H9 (cell line): ENCODE data around the gene RASAL1. TPM values are rescaled to one million over a fixed set of nuclear protein-coding genes. Genes with fewer than 3 reads are reported as not detected.

ENCODE experiments used
- DNase-seq: peaks from one replicate; pipeline ENCODE4 v3.0.0-alpha.2; 2017
- H2AFZ ChIP-seq: one replicate; pipeline ENCODE4 v1.6.1; 2013; ENCODE audit warnings: mild to moderate bottlenecking, low read length, control low read depth, moderate library complexity
- H2AK5ac ChIP-seq: 2 replicates; pipeline ENCODE4 v1.6.1; 2013; ENCODE audit warnings: low read length, control low read depth, mixed read lengths; ENCODE audit not compliant: insufficient read length
- H2BK120ac ChIP-seq: one replicate; pipeline ENCODE4 v1.6.1; 2013; ENCODE audit warnings: low read depth, mild to moderate bottlenecking, low read length, control low read depth, inconsistent platforms; ENCODE audit not compliant: poor library complexity, severe bottlenecking
- H2BK12ac ChIP-seq: 2 replicates; pipeline ENCODE4 v1.6.1; 2013; ENCODE audit warnings: low read length, control low read depth, mixed read lengths, low read depth; ENCODE audit not compliant: insufficient read length
- H2BK15ac ChIP-seq: 2 replicates; pipeline ENCODE4 v1.6.1; 2013; ENCODE audit warnings: low read depth, low read length, control low read depth
- H2BK20ac ChIP-seq: one replicate; pipeline ENCODE4 v1.6.1; 2013; ENCODE audit warnings: low read depth, mild to moderate bottlenecking, low read length, control low read depth, inconsistent platforms; ENCODE audit not compliant: poor library complexity, severe bottlenecking
- H2BK5ac ChIP-seq: 2 replicates; pipeline ENCODE4 v1.6.1; 2013; ENCODE audit warnings: low read length, control low read depth, mixed read lengths; ENCODE audit not compliant: insufficient read length
- H3K14ac ChIP-seq: 2 replicates; pipeline ENCODE4 v1.6.1; 2013; ENCODE audit warnings: low read length, control low read depth; ENCODE audit not compliant: insufficient read depth
- H3K18ac ChIP-seq: 2 replicates; pipeline ENCODE4 v1.6.1; 2013; ENCODE audit warnings: low read depth, mild to moderate bottlenecking, mixed read lengths, low read length, control low read depth; ENCODE audit not compliant: insufficient read length
- H3K23ac ChIP-seq: 2 replicates; pipeline ENCODE4 v1.6.1; 2013; ENCODE audit warnings: low read length, control low read depth, mixed read lengths, low read depth; ENCODE audit not compliant: insufficient read length
- H3K23me2 ChIP-seq: 2 replicates; pipeline ENCODE4 v1.6.1; 2013; ENCODE audit warnings: low read depth, mild to moderate bottlenecking, mixed read lengths, low read length, control low read depth; ENCODE audit not compliant: insufficient read length, poor library complexity, severe bottlenecking
- H3K27ac ChIP-seq: 2 replicates; pipeline ENCODE4 v1.5.1; 2013; ENCODE audit warnings: low read length, control low read depth, mixed read lengths, low read depth; ENCODE audit not compliant: insufficient read length
- H3K27me3 ChIP-seq: 2 replicates; pipeline ENCODE4 v1.6.1; 2013; ENCODE audit warnings: low read length, control low read depth, inconsistent platforms; ENCODE audit not compliant: insufficient read depth
- H3K4ac ChIP-seq: 2 replicates; pipeline ENCODE4 v1.6.1; 2013; ENCODE audit warnings: low read depth, mild to moderate bottlenecking, control low read depth, inconsistent platforms, low read length, moderate library complexity
- H3K4me1 ChIP-seq: 2 replicates; pipeline ENCODE4 v1.6.1; 2013; ENCODE audit warnings: low read length, control low read depth, inconsistent platforms; ENCODE audit not compliant: insufficient read depth
- H3K4me2 ChIP-seq: 2 replicates; pipeline ENCODE4 v1.6.1; 2013; ENCODE audit warnings: low read length, control low read depth, mixed read lengths; ENCODE audit not compliant: insufficient read length, insufficient read depth
- H3K56ac ChIP-seq: 2 replicates; pipeline ENCODE4 v1.6.1; 2013; ENCODE audit warnings: low read depth, mild to moderate bottlenecking, mixed read lengths, low read length, control low read depth; ENCODE audit not compliant: insufficient read length
- H3K79me1 ChIP-seq: 2 replicates; pipeline ENCODE4 v1.6.1; 2013; ENCODE audit warnings: low read depth, mild to moderate bottlenecking, moderate library complexity, low read length, control low read depth, inconsistent platforms; ENCODE audit not compliant: insufficient read depth, poor library complexity, severe bottlenecking
- H3K79me2 ChIP-seq: 2 replicates; pipeline ENCODE4 v1.6.1; 2013; ENCODE audit warnings: low read length, control low read depth, inconsistent platforms; ENCODE audit not compliant: insufficient read depth
- H3K9ac ChIP-seq: 2 replicates; pipeline ENCODE4 v1.6.1; 2013; ENCODE audit warnings: low read length, control low read depth, mixed read lengths; ENCODE audit not compliant: insufficient read length; ENCODE audit errors: extremely low read depth
- H3K9me3 ChIP-seq: one replicate; pipeline ENCODE4 v1.6.1; 2013; ENCODE audit warnings: low read depth, low read length, inconsistent platforms; ENCODE audit not compliant: control insufficient read depth
- H3T11ph ChIP-seq: one replicate; pipeline ENCODE4 v1.6.1; 2013; ENCODE audit warnings: mild to moderate bottlenecking, low read length, control low read depth, inconsistent platforms
- H4K20me1 ChIP-seq: one replicate; pipeline ENCODE4 v1.6.1; 2013; ENCODE audit not compliant: control insufficient read depth, insufficient read length, insufficient read depth
- H4K5ac ChIP-seq: 2 replicates; pipeline ENCODE4 v1.6.1; 2013; ENCODE audit warnings: low read depth, mild to moderate bottlenecking, mixed read lengths, low read length, control low read depth; ENCODE audit not compliant: insufficient read length
- H4K8ac ChIP-seq: replicated peaks from 2 replicates; pipeline ENCODE4 v1.6.1; 2013; ENCODE audit warnings: low read length, control low read depth, mixed read lengths, low read depth; ENCODE audit not compliant: insufficient read length
- H4K91ac ChIP-seq: 2 replicates; pipeline ENCODE4 v1.6.1; 2013; ENCODE audit warnings: low read depth, mild to moderate bottlenecking, moderate library complexity, mixed read lengths, low read length, control low read depth; ENCODE audit not compliant: insufficient read length
- H3K27ac Mint-ChIP-seq, 3 experiments: 2 replicates in 2 of 3; 3 replicates in 1 of 3; pipeline ENCODE4 v1.8.0; 2020 to 2021; ENCODE audit warnings: mixed read lengths in 3 of 3, mild to moderate bottlenecking in 1 of 3, moderate library complexity in 1 of 3
- H3K27me3 Mint-ChIP-seq: 2 replicates; pipeline ENCODE4 v1.8.0; 2021; ENCODE audit warnings: low read depth, mild to moderate bottlenecking, moderate library complexity, mixed read lengths
- H3K36me3 Mint-ChIP-seq, 3 experiments: 2 replicates in 2 of 3; 3 replicates in 1 of 3; pipeline ENCODE4 v1.8.0; 2020 to 2021; ENCODE audit warnings: low read depth in 3 of 3, mixed read lengths in 3 of 3; ENCODE audit not compliant: insufficient read depth in 1 of 3
- H3K4me1 Mint-ChIP-seq, 2 experiments: 2 replicates each; pipeline ENCODE4 v1.8.0; 2020; ENCODE audit warnings: mixed read lengths in 2 of 2
- H3K4me3 Mint-ChIP-seq, 2 experiments: 2 replicates in 1 of 2; 3 replicates in 1 of 2; pipeline ENCODE4 v1.8.0; 2020 to 2021; ENCODE audit warnings: mild to moderate bottlenecking in 2 of 2, mixed read lengths in 2 of 2, moderate library complexity in 1 of 2
- H3K9me3 Mint-ChIP-seq, 2 experiments: 2 replicates in 1 of 2; 3 replicates in 1 of 2; pipeline ENCODE4 v1.8.0; 2020; ENCODE audit warnings: mild to moderate bottlenecking in 2 of 2, mixed read lengths in 2 of 2, moderate library complexity in 1 of 2
- CTCF ChIP-seq: fragments of 200-600 bp; sonication (generic); conservative IDR thresholded peaks from 3 replicates; pipeline ENCODE4 v1.8.0; 2021; ENCODE audit warnings: antibody characterized with exemption, mild to moderate bottlenecking
- WGBS: extraction: QIAGEN DNeasy Blood & Tissue Kit; methylation state at CpG from one replicate; pipeline ENCODE4 v1.1.7; 2013; ENCODE audit warnings: missing lambda C conversion rate, low lambda C conversion rate, mixed read lengths; ENCODE audit not compliant: insufficient read length; ENCODE audit errors: extremely low coverage; 5-methylcytosine and 5-hydroxymethylcytosine counted together
- total RNA-seq: library from RNA; stranded (reverse); gene quantifications from 2 replicates; pipeline ENCODE4 v1.2.1, GENCODE V29; 2021

The RASAL1 gene
- total RNA-seq, 1 experiment from 2014 or later: 2.3 TPM

GRCh38 chr12:113184900-113185179 is 49.3 kb upstream of the RASAL1 start:
- no peak overlapping the region for H2BK120ac ChIP-seq
- Mint-ChIP-seq H3K4me3 (peak overlapping the region; percentile 89 to 92), H3K36me3 (peaks cover 34 to 46% (median 38%) of the 10 kb centered on the region in 3 experiments), H3K27me3 (no peaks in the 10 kb centered on the region), H3K4me1 (peaks cover 8 to 12% of the 10 kb centered on the region in 2 experiments), H3K27ac (peak overlapping the region in 2 of 3 experiments; percentile 74 to 75; a peak in 3 of 7 replicates), H3K9me3 (no peaks in the 10 kb centered on the region)
- H3K79me2 ChIP-seq: peaks cover 16% of the 10 kb centered on the region; the same call in 1 of the 2 replicates
- H3K56ac ChIP-seq: no peak overlapping the region
- H3K9ac ChIP-seq: peak overlapping the region; percentile 77
- H3K4ac ChIP-seq: no peak overlapping the region
- H3K4me1 ChIP-seq: no peaks in the 10 kb centered on the region
- no peak overlapping the region for H2AFZ ChIP-seq
- H3K4me2 ChIP-seq: peak overlapping the region; percentile 94
- H3K9me3 ChIP-seq: no peaks in the 10 kb centered on the region
- H3T11ph ChIP-seq: no peak overlapping the region
- H4K5ac ChIP-seq: no peak overlapping the region
- peak overlapping the region; percentile 93 for H3K14ac ChIP-seq
- H3K18ac ChIP-seq: peak overlapping the region; percentile 89
- WGBS: no CpG with 5 or more reads among the region's 20 CpGs
- H3K27ac ChIP-seq: no peak overlapping the region
- peak; percentile 94 for DNase-seq
- H2AK5ac ChIP-seq: no peak overlapping the region
- no peaks in the 10 kb centered on the region for H4K20me1 ChIP-seq
- no peak overlapping the region for H4K91ac ChIP-seq
- peaks cover 17% of the 10 kb centered on the region for H3K79me1 ChIP-seq
- no peak overlapping the region for H2BK12ac ChIP-seq
- H2BK5ac ChIP-seq: no peak overlapping the region
- H3K27me3 ChIP-seq: no peaks in the 10 kb centered on the region
- peaks cover 8% of the 10 kb centered on the region for H3K23me2 ChIP-seq
- TF ChIP-seq CTCF: no peak
- H3K23ac ChIP-seq: no peak overlapping the region
- H2BK15ac ChIP-seq: no peak overlapping the region
- no peak overlapping the region for H4K8ac ChIP-seq
- H2BK20ac ChIP-seq: no peak overlapping the region
